SK-N-SH (cell line): ENCODE measurements around the gene CUX1.

Experiments used
- CHD2 ChIP-seq: fragments of 150-350 bp; IDR thresholded peaks from 2 replicates; pipeline ENCODE4 v1.6.1; 2018; ENCODE audit warnings: low read length; ENCODE audit not compliant: partially characterized antibody
- ELF1 ChIP-seq: IDR thresholded peaks from 2 replicates; pipeline ENCODE4 v1.4.0; 2012
- EP300 ChIP-seq, 2 experiments: IDR thresholded peaks; 2 replicates each; pipeline versions ENCODE4 v1.4.0 to v1.6.1; 2012; ENCODE audit warnings: borderline replicate concordance in 1 of 2, low read depth in 1 of 2, low read length in 1 of 2
- EZH2phosphoT487 ChIP-seq: fragments of 200-600 bp; sonication (generic); IDR thresholded peaks from 2 replicates; pipeline ENCODE4 v1.6.1; 2017; ENCODE audit warnings: low read depth, mixed run types, mild to moderate bottlenecking, antibody characterized with exemption, moderate library complexity, borderline replicate concordance
- POLR2AphosphoS5 ChIP-seq: IDR thresholded peaks from 2 replicates; pipeline ENCODE4 v1.6.1; 2012; ENCODE audit warnings: low read depth, low read length
- RAD21 ChIP-seq: IDR thresholded peaks from 2 replicates; pipeline ENCODE4 v1.6.1; 2012; ENCODE audit warnings: mild to moderate bottlenecking, low read length
- SIN3A ChIP-seq: IDR thresholded peaks from 2 replicates; pipeline ENCODE4 v1.6.1; 2012; ENCODE audit warnings: low read depth, mild to moderate bottlenecking, low read length, moderate library complexity, borderline replicate concordance
- TAF1 ChIP-seq: IDR thresholded peaks from 2 replicates; pipeline ENCODE4 v1.6.1; 2012; ENCODE audit warnings: low read depth, mild to moderate bottlenecking, low read length, moderate library complexity, borderline replicate concordance
- TCF12 ChIP-seq: IDR thresholded peaks from 2 replicates; pipeline ENCODE4 v1.4.0; 2012
- TEAD4 ChIP-seq: IDR thresholded peaks from 2 replicates; pipeline ENCODE4 v1.4.0; 2012; ENCODE audit warnings: mild to moderate bottlenecking, borderline replicate concordance; ENCODE audit not compliant: insufficient read depth
- YY1 ChIP-seq: IDR thresholded peaks from 2 replicates; pipeline ENCODE4 v1.4.0; 2012; ENCODE audit warnings: low read depth, mild to moderate bottlenecking
- TF ChIP-seq, protein P1 (sequence below): fragments of 200-600 bp; sonication (generic); IDR thresholded peaks from 2 replicates; pipeline ENCODE4 v1.6.1; 2017; ENCODE audit warnings: antibody characterized with exemption, mild to moderate bottlenecking, moderate library complexity

DNA sequence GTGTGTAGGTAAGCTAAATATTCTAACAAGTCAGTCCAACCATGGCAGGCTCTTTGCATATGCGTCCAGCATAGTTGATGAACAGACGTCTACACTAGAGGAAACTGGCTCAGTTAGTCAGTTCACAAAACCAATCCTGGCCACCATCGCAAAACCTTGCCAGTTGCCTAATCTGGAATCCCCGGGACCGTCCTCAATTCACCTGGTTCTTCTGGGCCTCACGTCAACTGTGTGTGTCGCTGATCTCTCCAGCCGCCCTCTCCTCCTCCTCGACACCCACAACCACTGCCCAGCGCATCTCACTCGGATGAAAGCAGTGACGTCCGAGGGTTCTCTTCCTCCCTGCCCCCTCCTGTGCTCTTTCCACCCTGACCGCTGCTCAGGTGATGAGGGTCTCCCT, 251.4 kb downstream of the CUX1 start:
- TF ChIP-seq EZH2phosphoT487 (no peak), TCF12 (no peak), ELF1 (no peak), POLR2AphosphoS5 (no peak), YY1 (no peak), SIN3A (no peak), TEAD4 (no peak), EP300 (IDR thresholded peaks at IDR 0.05; ENCODE audit: borderline replicate concordance in 1 of 2, low read depth in 1 of 2, low read length in 1 of 2) (no peak), RAD21 (no peak), TAF1 (no peak), CHD2 (no peak)
- TF ChIP-seq, protein P1, sequence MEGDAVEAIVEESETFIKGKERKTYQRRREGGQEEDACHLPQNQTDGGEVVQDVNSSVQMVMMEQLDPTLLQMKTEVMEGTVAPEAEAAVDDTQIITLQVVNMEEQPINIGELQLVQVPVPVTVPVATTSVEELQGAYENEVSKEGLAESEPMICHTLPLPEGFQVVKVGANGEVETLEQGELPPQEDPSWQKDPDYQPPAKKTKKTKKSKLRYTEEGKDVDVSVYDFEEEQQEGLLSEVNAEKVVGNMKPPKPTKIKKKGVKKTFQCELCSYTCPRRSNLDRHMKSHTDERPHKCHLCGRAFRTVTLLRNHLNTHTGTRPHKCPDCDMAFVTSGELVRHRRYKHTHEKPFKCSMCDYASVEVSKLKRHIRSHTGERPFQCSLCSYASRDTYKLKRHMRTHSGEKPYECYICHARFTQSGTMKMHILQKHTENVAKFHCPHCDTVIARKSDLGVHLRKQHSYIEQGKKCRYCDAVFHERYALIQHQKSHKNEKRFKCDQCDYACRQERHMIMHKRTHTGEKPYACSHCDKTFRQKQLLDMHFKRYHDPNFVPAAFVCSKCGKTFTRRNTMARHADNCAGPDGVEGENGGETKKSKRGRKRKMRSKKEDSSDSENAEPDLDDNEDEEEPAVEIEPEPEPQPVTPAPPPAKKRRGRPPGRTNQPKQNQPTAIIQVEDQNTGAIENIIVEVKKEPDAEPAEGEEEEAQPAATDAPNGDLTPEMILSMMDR: no peak
